GM23338 (cell line): ENCODE results near the gene FAAP100.

Experiments
- CREB1 ChIP-seq: fragments of 250-450 bp; sonication (Bioruptor Pico); IDR thresholded peaks from 2 replicates; pipeline ENCODE4 v1.5.0; 2020; ENCODE audit warnings: low read depth, mild to moderate bottlenecking, moderate library complexity
- CTCF ChIP-seq, 2 experiments: fragments of 200-600 bp in 1 of 2; sonication (generic) in 1 of 2; conservative IDR thresholded peaks; 2 replicates each; pipeline versions ENCODE4 v1.5.1 to v1.6.1; 2016 to 2017; ENCODE audit warnings: antibody characterized with exemption in 2 of 2, low read depth in 2 of 2, mild to moderate bottlenecking in 2 of 2, moderate library complexity in 1 of 2
- EZH2 ChIP-seq: fragments of 200-600 bp; sonication (generic); IDR thresholded peaks from one replicate; pipeline ENCODE4 v1.8.0; 2017; ENCODE audit warnings: antibody characterized with exemption, mild to moderate bottlenecking, low read depth; ENCODE audit not compliant: unreplicated experiment
- EZH2phosphoT487 ChIP-seq: fragments of 200-600 bp; sonication (generic); IDR thresholded peaks from one replicate; pipeline ENCODE4 v1.8.1; 2018; ENCODE audit warnings: antibody characterized with exemption; ENCODE audit not compliant: unreplicated experiment
- JUNB ChIP-seq: IDR thresholded peaks from one replicate; pipeline ENCODE4 v1.6.1; 2016; ENCODE audit warnings: antibody characterized with exemption; ENCODE audit not compliant: unreplicated experiment
- POLR2AphosphoS5 ChIP-seq: IDR thresholded peaks from 2 replicates; pipeline ENCODE4 v1.6.1; 2016; ENCODE audit warnings: antibody characterized with exemption, low read depth
- STAT1 ChIP-seq: IDR thresholded peaks from one replicate; pipeline ENCODE4 v1.6.1; 2016; ENCODE audit warnings: antibody characterized with exemption; ENCODE audit not compliant: unreplicated experiment
- ZNF114 ChIP-seq: fragments of 250-450 bp; sonication (Bioruptor Pico); IDR thresholded peaks from 2 replicates; pipeline ENCODE4 v1.5.0; 2020; ENCODE audit warnings: mild to moderate bottlenecking, moderate library complexity
- TF ChIP-seq, protein P1 (sequence below): IDR thresholded peaks from one replicate; pipeline ENCODE4 v1.6.1; 2018; ENCODE audit warnings: antibody characterized with exemption; ENCODE audit not compliant: unreplicated experiment
- TF ChIP-seq, protein P2 (sequence below): IDR thresholded peaks from 2 replicates; pipeline ENCODE4 v1.6.1; 2016; ENCODE audit warnings: antibody characterized with exemption
- TF ChIP-seq, protein P3 (sequence below): fragments of 250-450 bp; sonication (Bioruptor Pico); IDR thresholded peaks from 2 replicates; pipeline ENCODE4 v1.5.0; 2020; ENCODE audit warnings: mild to moderate bottlenecking, moderate library complexity

DNA sequence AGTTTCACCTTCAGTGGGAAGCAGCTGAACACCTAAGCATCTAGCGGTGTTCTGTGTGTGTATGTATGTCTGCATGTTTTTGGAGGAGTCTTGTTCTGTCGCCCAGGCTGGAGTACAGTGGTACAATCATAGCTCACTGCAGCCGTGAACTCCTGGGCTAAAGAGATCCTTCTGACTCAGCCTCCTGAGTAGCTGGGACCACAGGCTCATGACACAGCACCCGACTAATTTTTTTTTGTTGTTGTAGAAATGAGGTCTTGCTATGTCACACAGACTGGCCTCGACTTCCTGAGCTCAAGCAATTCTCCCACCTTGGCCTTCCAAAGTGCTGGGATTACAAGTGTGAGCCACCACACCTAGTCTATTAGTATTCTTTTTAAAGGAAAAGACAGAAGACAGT, 30.2 kb upstream of the FAAP100 start:
- TF ChIP-seq CTCF (conservative IDR thresholded peaks at IDR 0.05; ENCODE audit: low read depth in 2 of 2) (no peak), POLR2AphosphoS5 (no peak), EZH2 (no peak), EZH2phosphoT487 (no peak), CREB1 (CRISPR knock-in tag) (no peak), ZNF114 (CRISPR knock-in tag) (no peak), JUNB (no peak), STAT1 (no peak)
- TF ChIP-seq, protein P1, sequence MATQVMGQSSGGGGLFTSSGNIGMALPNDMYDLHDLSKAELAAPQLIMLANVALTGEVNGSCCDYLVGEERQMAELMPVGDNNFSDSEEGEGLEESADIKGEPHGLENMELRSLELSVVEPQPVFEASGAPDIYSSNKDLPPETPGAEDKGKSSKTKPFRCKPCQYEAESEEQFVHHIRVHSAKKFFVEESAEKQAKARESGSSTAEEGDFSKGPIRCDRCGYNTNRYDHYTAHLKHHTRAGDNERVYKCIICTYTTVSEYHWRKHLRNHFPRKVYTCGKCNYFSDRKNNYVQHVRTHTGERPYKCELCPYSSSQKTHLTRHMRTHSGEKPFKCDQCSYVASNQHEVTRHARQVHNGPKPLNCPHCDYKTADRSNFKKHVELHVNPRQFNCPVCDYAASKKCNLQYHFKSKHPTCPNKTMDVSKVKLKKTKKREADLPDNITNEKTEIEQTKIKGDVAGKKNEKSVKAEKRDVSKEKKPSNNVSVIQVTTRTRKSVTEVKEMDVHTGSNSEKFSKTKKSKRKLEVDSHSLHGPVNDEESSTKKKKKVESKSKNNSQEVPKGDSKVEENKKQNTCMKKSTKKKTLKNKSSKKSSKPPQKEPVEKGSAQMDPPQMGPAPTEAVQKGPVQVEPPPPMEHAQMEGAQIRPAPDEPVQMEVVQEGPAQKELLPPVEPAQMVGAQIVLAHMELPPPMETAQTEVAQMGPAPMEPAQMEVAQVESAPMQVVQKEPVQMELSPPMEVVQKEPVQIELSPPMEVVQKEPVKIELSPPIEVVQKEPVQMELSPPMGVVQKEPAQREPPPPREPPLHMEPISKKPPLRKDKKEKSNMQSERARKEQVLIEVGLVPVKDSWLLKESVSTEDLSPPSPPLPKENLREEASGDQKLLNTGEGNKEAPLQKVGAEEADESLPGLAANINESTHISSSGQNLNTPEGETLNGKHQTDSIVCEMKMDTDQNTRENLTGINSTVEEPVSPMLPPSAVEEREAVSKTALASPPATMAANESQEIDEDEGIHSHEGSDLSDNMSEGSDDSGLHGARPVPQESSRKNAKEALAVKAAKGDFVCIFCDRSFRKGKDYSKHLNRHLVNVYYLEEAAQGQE = no peak
- TF ChIP-seq, protein P2, sequence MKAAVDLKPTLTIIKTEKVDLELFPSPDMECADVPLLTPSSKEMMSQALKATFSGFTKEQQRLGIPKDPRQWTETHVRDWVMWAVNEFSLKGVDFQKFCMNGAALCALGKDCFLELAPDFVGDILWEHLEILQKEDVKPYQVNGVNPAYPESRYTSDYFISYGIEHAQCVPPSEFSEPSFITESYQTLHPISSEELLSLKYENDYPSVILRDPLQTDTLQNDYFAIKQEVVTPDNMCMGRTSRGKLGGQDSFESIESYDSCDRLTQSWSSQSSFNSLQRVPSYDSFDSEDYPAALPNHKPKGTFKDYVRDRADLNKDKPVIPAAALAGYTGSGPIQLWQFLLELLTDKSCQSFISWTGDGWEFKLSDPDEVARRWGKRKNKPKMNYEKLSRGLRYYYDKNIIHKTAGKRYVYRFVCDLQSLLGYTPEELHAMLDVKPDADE = no peak
- TF ChIP-seq, protein P3, sequence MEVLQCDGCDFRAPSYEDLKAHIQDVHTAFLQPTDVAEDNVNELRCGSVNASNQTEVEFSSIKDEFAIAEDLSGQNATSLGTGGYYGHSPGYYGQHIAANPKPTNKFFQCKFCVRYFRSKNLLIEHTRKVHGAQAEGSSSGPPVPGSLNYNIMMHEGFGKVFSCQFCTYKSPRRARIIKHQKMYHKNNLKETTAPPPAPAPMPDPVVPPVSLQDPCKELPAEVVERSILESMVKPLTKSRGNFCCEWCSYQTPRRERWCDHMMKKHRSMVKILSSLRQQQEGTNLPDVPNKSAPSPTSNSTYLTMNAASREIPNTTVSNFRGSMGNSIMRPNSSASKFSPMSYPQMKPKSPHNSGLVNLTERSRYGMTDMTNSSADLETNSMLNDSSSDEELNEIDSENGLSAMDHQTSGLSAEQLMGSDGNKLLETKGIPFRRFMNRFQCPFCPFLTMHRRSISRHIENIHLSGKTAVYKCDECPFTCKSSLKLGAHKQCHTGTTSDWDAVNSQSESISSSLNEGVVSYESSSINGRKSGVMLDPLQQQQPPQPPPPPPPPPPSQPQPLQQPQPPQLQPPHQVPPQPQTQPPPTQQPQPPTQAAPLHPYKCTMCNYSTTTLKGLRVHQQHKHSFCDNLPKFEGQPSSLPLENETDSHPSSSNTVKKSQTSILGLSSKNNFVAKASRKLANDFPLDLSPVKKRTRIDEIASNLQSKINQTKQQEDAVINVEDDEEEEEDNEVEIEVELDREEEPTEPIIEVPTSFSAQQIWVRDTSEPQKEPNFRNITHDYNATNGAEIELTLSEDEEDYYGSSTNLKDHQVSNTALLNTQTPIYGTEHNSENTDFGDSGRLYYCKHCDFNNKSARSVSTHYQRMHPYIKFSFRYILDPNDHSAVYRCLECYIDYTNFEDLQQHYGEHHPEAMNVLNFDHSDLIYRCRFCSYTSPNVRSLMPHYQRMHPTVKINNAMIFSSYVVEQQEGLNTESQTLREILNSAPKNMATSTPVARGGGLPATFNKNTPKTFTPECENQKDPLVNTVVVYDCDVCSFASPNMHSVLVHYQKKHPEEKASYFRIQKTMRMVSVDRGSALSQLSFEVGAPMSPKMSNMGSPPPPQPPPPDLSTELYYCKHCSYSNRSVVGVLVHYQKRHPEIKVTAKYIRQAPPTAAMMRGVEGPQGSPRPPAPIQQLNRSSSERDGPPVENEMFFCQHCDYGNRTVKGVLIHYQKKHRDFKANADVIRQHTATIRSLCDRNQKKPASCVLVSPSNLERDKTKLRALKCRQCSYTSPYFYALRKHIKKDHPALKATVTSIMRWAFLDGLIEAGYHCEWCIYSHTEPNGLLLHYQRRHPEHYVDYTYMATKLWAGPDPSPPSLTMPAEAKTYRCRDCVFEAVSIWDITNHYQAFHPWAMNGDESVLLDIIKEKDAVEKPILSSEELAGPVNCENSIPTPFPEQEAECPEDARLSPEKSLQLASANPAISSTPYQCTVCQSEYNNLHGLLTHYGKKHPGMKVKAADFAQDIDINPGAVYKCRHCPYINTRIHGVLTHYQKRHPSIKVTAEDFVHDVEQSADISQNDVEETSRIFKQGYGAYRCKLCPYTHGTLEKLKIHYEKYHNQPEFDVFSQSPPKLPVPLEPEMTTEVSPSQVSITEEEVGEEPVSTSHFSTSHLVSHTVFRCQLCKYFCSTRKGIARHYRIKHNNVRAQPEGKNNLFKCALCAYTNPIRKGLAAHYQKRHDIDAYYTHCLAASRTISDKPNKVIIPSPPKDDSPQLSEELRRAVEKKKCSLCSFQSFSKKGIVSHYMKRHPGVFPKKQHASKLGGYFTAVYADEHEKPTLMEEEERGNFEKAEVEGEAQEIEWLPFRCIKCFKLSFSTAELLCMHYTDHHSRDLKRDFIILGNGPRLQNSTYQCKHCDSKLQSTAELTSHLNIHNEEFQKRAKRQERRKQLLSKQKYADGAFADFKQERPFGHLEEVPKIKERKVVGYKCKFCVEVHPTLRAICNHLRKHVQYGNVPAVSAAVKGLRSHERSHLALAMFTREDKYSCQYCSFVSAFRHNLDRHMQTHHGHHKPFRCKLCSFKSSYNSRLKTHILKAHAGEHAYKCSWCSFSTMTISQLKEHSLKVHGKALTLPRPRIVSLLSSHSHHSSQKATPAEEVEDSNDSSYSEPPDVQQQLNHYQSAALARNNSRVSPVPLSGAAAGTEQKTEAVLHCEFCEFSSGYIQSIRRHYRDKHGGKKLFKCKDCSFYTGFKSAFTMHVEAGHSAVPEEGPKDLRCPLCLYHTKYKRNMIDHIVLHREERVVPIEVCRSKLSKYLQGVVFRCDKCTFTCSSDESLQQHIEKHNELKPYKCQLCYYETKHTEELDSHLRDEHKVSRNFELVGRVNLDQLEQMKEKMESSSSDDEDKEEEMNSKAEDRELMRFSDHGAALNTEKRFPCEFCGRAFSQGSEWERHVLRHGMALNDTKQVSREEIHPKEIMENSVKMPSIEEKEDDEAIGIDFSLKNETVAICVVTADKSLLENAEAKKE (CRISPR knock-in tag) = no peak
